Activated B cell treated with CpG ODN at 0.5 μM for 24 hours (primary cell): ENCODE data around the gene AAK1. TPM values are rescaled to one million over a fixed set of nuclear protein-coding genes. Genes with fewer than 3 reads are reported as not detected.
"Not testable (repeated sequence)": the region's sequence is repeated elsewhere in the genome, so short reads cannot be mapped to it uniquely, and the experiment has no call there.

Source experiments
- ATAC-seq: fragments of 200-7000 bp; cut with Tn5 transposase; one replicate; pipeline ENCODE4 v1.10.0; 2021; ENCODE audit warnings: low read depth, mild to moderate bottlenecking, moderate library complexity
- CTCF ChIA-PET: fragments of 350-600 bp; sonication (Branson Sonifier 250); formaldehyde crosslinking; loops from one replicate; lab custom pipeline; 2021; ENCODE audit warnings: antibody characterized with exemption; lab: Charles Lee
- POLR2A ChIA-PET: fragments of 350-600 bp; sonication (Branson Sonifier 250); formaldehyde crosslinking; loops from one replicate; lab custom pipeline; 2021; ENCODE audit warnings: antibody characterized with exemption; lab: Charles Lee
- DNase-seq: peaks from one replicate; pipeline ENCODE4 v3.0.0; 2022
- H3K27ac Mint-ChIP-seq: one replicate; pipeline ENCODE4 v1.8.0; 2020; ENCODE audit warnings: mixed read lengths
- H3K27me3 Mint-ChIP-seq: one replicate; pipeline ENCODE4 v1.8.0; 2021; ENCODE audit warnings: mixed read lengths
- H3K36me3 Mint-ChIP-seq: one replicate; pipeline ENCODE4 v1.8.0; 2021; ENCODE audit warnings: low read depth, mixed read lengths
- H3K4me1 Mint-ChIP-seq: one replicate; pipeline ENCODE4 v1.8.0; 2021; ENCODE audit warnings: mixed read lengths
- H3K4me3 Mint-ChIP-seq: one replicate; pipeline ENCODE4 v1.8.0; 2020; ENCODE audit warnings: mild to moderate bottlenecking, mixed read lengths
- H3K9me3 Mint-ChIP-seq: one replicate; pipeline ENCODE4 v1.8.0; 2020; ENCODE audit warnings: mixed read lengths
- intact Hi-C: fragments of 100-400 bp; cut with micrococcal nuclease; formaldehyde crosslinking; loops from one replicate; pipeline ENCODE4 v1.15.1; 2024
- total RNA-seq: library from RNA; stranded (reverse); gene quantifications from 2 replicates; pipeline ENCODE4 v1.2.3, GENCODE V29; 2022
- TF ChIP-seq, protein P1 (sequence below): fragments of 200-600 bp; IDR thresholded peaks from one replicate; pipeline ENCODE4 v1.8.0; 2022; ENCODE audit warnings: antibody characterized with exemption, mild to moderate bottlenecking

The AAK1 gene
- total RNA-seq, 1 donor from 2014 or later: 4.7 TPM

DNA sequence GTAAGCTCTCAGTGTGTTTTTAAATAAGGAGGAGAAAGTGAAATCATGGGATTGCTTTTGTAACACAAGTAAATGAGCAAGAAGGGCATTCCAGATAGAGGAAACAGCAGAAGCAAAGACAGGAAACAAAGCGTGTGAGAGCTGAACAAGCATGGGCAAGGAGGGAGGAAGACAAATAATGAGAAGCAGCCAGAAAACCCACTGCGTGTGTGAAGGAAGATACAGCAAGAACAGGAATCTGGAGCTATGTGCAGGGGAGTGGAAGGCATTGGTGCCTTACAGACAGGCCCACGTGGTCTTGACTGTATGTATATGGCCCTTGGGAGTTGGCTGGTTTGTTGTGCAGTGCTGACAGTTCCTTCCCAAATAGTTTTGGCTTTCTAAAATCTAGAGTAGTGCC lies 88.6 kb downstream of the AAK1 start:
- ChIA-PET POLR2A (no interaction called here), CTCF (interaction anchor here (1.8 kb wide), 1 partner anchor 10 kb away, joined by 9 read pairs; no protein-coding TSS in a partner anchor)
- no peak for DNase-seq
- TF ChIP-seq, protein P1, sequence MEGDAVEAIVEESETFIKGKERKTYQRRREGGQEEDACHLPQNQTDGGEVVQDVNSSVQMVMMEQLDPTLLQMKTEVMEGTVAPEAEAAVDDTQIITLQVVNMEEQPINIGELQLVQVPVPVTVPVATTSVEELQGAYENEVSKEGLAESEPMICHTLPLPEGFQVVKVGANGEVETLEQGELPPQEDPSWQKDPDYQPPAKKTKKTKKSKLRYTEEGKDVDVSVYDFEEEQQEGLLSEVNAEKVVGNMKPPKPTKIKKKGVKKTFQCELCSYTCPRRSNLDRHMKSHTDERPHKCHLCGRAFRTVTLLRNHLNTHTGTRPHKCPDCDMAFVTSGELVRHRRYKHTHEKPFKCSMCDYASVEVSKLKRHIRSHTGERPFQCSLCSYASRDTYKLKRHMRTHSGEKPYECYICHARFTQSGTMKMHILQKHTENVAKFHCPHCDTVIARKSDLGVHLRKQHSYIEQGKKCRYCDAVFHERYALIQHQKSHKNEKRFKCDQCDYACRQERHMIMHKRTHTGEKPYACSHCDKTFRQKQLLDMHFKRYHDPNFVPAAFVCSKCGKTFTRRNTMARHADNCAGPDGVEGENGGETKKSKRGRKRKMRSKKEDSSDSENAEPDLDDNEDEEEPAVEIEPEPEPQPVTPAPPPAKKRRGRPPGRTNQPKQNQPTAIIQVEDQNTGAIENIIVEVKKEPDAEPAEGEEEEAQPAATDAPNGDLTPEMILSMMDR: no peak
- no peak for ATAC-seq
- Mint-ChIP-seq H3K27ac (no peak overlapping the region), H3K36me3 (no peaks in the 10 kb centered on the region), H3K4me3 (no peak overlapping the region), H3K4me1 (peaks cover 3% of the 10 kb centered on the region), H3K27me3 (peaks cover 3% of the 10 kb centered on the region), H3K9me3 (no peaks in the 10 kb centered on the region)
- intact Hi-C loops: no loop called here

DNA sequence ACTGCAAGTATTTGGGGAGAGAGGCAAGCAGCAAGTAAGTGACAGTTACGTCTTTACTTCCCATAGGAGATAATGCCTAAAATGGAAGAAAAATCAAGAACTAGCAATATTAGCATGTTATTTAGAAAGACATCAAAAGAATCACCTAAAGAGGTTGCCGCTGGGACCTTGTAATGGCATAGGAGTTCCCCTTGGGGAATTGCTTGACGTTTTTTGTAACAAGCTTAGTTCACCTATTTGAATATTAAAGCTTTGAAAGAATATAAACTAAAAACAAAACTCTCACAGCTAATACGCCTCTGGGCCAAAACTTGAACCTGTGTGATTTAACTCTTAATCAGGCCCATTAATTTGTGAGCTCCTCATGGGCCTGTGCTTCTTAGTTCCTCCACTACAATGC lies 89.0 kb downstream of the AAK1 start:
- Mint-ChIP-seq H3K4me1 (peaks cover 3% of the 10 kb centered on the region), H3K27me3 (peaks cover under 1% of the 10 kb centered on the region), H3K27ac (no peak overlapping the region), H3K36me3 (no peaks in the 10 kb centered on the region), H3K4me3 (no peak overlapping the region), H3K9me3 (no peaks in the 10 kb centered on the region)
- POLR2A ChIA-PET: no interaction called here
- intact Hi-C loops: no loop called here
- no peak for ATAC-seq
- DNase-seq: no peak
- CTCF ChIA-PET: interaction anchor here (1.8 kb wide), 1 partner anchor 10 kb away, joined by 9 read pairs; no protein-coding TSS in a partner anchor
- TF ChIP-seq, protein P1: no peak

DNA sequence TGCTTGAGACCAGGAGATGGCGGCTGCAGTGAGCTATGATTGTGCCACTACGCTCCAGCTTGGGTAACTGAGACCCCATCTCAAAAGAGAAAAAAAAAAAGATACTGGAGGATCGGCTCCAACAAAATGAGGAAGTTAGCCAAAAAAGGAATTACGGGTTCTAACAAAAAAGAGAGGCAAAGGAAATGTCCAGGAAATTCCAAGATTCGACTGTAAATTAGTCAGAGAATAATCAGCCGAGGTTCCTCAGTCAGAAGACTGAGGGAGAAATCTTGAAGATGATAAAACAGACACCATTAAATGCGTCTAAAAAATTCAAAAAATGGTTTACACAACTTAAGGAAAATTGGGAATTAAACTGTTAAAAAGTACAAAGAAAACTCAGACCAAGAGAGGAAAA lies 89.5 kb downstream of the AAK1 start:
- no peak for DNase-seq
- Mint-ChIP-seq H3K4me3 (no peak overlapping the region), H3K9me3 (no peaks in the 10 kb centered on the region), H3K27ac (no peak overlapping the region), H3K36me3 (no peaks in the 10 kb centered on the region), H3K4me1 (peaks cover 3% of the 10 kb centered on the region), H3K27me3 (no peaks in the 10 kb centered on the region)
- ATAC-seq: no peak
- intact Hi-C loops: no loop called here
- CTCF ChIA-PET: interaction anchor here (1.8 kb wide), 1 partner anchor 11 kb away, joined by 9 read pairs; no protein-coding TSS in a partner anchor
- POLR2A ChIA-PET: no interaction called here
- TF ChIP-seq, protein P1: no peak

DNA sequence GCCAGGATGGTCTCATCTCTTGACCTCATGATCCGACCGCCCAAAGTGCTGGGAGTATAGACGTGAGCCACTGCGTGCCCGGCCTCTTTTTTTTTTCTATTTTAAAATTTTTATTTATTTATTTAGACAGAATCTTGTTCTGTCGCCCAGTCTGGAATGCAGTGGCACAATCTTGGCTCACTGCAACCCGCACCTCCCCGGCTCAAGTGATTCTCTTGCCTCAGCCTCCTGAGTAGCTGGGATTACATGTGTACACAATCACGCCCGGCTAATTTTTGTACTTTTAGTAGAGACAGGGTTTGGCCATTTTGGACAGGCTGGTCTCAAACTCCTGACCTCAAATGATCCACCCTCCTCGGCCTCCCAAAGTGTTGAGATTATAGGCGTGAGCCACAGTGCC lies 93.0 kb downstream of the AAK1 start:
- H3K27ac Mint-ChIP-seq, H3K27me3 Mint-ChIP-seq, H3K9me3 Mint-ChIP-seq, POLR2A ChIA-PET, H3K4me1 Mint-ChIP-seq, ATAC-seq, H3K4me3 Mint-ChIP-seq, intact Hi-C loops, DNase-seq, H3K36me3 Mint-ChIP-seq: not testable (repeated sequence)
- CTCF ChIA-PET: interaction anchor here (1.0 kb wide), 1 partner anchor 15 kb away, joined by 4 read pairs; no protein-coding TSS in a partner anchor

DNA sequence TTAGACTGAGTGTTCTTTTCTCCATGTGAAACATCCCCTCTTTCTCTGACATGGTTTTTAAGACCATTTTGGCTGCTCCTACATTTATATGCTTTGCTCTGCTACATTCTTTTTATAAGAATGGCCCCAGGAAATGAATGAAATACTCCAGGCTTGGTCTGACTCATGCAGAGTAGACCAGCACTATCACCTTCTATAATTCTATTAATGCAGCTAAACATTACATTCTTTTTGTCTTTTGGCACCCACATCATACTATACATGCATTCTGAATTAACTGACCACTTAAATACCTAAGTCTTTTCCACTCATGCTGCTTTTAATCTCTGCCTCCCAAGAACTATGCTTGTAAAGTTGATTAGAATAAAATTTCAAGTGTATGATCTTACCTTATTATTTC lies 94.1 kb downstream of the AAK1 start:
- no peaks in the 10 kb centered on the region for H3K9me3 Mint-ChIP-seq
- no peak for DNase-seq
- no peak overlapping the region for H3K4me3 Mint-ChIP-seq
- POLR2A ChIA-PET: no interaction called here
- H3K36me3 Mint-ChIP-seq: no peaks in the 10 kb centered on the region
- TF ChIP-seq, protein P1: no peak
- no peaks in the 10 kb centered on the region for H3K27me3 Mint-ChIP-seq
- no peak overlapping the region for H3K27ac Mint-ChIP-seq
- ATAC-seq: no peak
- H3K4me1 Mint-ChIP-seq: peaks cover 4% of the 10 kb centered on the region
- CTCF ChIA-PET: interaction anchor here (1.0 kb wide), 1 partner anchor 16 kb away, joined by 4 read pairs; no protein-coding TSS in a partner anchor
- intact Hi-C loops: no loop called here
